IgD-negative memory B cell (primary cell): ENCODE results near the gene ZNF91. TPM values are rescaled to one million over a fixed set of nuclear protein-coding genes. Genes with fewer than 3 reads are reported as not detected.
"Not testable (repeated sequence)": the region's sequence is repeated elsewhere in the genome, so short reads cannot be mapped to it uniquely, and the experiment has no call there.

ENCODE experiments used
- H3K27ac Mint-ChIP-seq, 3 donors: one replicate each; pipeline ENCODE4 v1.8.0; 2020 to 2022; ENCODE audit warnings: mild to moderate bottlenecking in 3 of 3, mixed read lengths in 3 of 3, moderate library complexity in 1 of 3
- H3K27me3 Mint-ChIP-seq: one replicate; pipeline ENCODE4 v1.8.0; 2021; ENCODE audit warnings: mixed read lengths
- H3K36me3 Mint-ChIP-seq: one replicate; pipeline ENCODE4 v1.8.0; 2020; ENCODE audit warnings: mild to moderate bottlenecking, mixed read lengths
- H3K4me1 Mint-ChIP-seq, 3 donors: one replicate each; pipeline ENCODE4 v1.8.0; 2020 to 2022; ENCODE audit warnings: mixed read lengths in 3 of 3, mild to moderate bottlenecking in 1 of 3
- H3K4me3 Mint-ChIP-seq, 4 donors: one replicate each; pipeline ENCODE4 v1.8.0; 2020 to 2022; ENCODE audit warnings: mild to moderate bottlenecking in 4 of 4, mixed read lengths in 4 of 4, moderate library complexity in 3 of 4
- H3K9me3 Mint-ChIP-seq, 3 donors: one replicate each; pipeline ENCODE4 v1.8.0; 2020 to 2021; ENCODE audit warnings: mixed read lengths in 3 of 3, mild to moderate bottlenecking in 1 of 3
- polyA plus RNA-seq: library from polyadenylated mRNA; unstranded; fragments of 300-500 nt; fragmentation: Illumina TruSeq; gene quantifications from one replicate; pipeline ENCODE4 v1.2.3, GENCODE V29; 2021

Gene ZNF91
- polyA plus RNA-seq, 1 donor from 2014 or later, result 32.3 TPM

DNA sequence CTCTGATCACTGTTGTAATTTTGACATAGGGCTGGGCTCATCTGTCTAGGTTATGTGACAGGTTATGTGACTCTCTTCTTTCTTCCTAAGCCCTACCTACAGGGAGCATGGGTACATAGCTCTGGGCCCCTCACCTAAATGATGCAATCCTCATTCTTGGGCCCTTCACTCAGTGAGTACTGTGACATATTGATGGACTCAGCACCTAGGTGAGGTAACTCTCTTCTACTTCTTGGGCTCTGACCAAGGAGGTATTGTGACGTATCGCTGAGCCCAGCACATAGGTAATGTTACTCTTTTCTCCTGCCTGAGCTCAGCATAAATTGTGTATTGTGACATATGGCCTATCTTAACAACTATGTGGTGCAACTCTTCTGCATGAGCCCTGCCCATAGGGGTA, 76.3 kb downstream of the ZNF91 start:
- not testable (repeated sequence) for H3K36me3 Mint-ChIP-seq, H3K27me3 Mint-ChIP-seq, H3K4me3 Mint-ChIP-seq, H3K4me1 Mint-ChIP-seq, H3K27ac Mint-ChIP-seq, H3K9me3 Mint-ChIP-seq

GRCh38 chr19:23318143-23318542, 77.1 kb downstream of the ZNF91 start:
- no peak overlapping the region for H3K27ac Mint-ChIP-seq
- H3K36me3 Mint-ChIP-seq, result peaks cover 2% of the 10 kb centered on the region
- H3K4me3 Mint-ChIP-seq, result no peak overlapping the region
- no peaks in the 10 kb centered on the region for H3K27me3 Mint-ChIP-seq
- no peaks in the 10 kb centered on the region for H3K4me1 Mint-ChIP-seq
- H3K9me3 Mint-ChIP-seq, result peaks cover 0 to 5% (median 1%) of the 10 kb centered on the region in 3 donors

- Mint-ChIP-seq H3K27me3 (no peaks in the 10 kb centered on the region), H3K4me1 (no peaks in the 10 kb centered on the region), H3K27ac (no peak overlapping the region), H3K4me3 (no peak overlapping the region), H3K36me3 (peaks cover 2% of the 10 kb centered on the region), H3K9me3 (peaks cover 2 to 7% (median 4%) of the 10 kb centered on the region in 3 donors)
Measured at GRCh38 chr19:23315286-23315685, 80.0 kb downstream of the ZNF91 start.

- H3K4me1 Mint-ChIP-seq, result no peaks in the 10 kb centered on the region
- H3K4me3 Mint-ChIP-seq, result no peak overlapping the region
- peaks cover 2 to 7% (median 4%) of the 10 kb centered on the region in 3 donors for H3K9me3 Mint-ChIP-seq
- H3K27ac Mint-ChIP-seq, result no peak overlapping the region
- H3K36me3 Mint-ChIP-seq, result peaks cover 2% of the 10 kb centered on the region
- no peaks in the 10 kb centered on the region for H3K27me3 Mint-ChIP-seq
Measured at GRCh38 chr19:23314505-23315251, 80.6 kb downstream of the ZNF91 start.

GRCh38 chr19:23313196-23313595, 82.1 kb downstream of the ZNF91 start:
- Mint-ChIP-seq H3K9me3 (peaks cover 2 to 5% (median 4%) of the 10 kb centered on the region in 3 donors), H3K27ac (no peak overlapping the region), H3K4me1 (no peaks in the 10 kb centered on the region), H3K4me3 (no peak overlapping the region), H3K36me3 (peaks cover 2% of the 10 kb centered on the region), H3K27me3 (no peaks in the 10 kb centered on the region)

DNA sequence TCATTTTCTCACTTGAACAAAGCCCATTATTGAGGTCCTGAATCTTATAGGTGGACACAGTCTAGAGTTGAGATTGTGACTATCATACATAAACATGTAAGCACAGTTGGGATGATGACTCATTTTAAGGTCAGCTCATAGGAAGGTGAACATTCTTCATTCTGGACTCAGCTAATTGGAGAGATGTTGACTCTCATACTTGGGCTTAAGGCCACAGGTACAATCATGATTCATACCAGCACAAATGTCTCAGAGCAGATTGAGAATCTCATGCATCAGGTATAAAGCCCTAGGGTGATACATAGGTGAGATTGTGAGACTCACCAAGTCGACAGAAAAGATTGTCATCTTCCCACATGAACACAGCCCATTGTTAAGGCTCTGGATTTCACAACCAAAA, 82.8 kb downstream of the ZNF91 start:
- Mint-ChIP-seq H3K4me1 (no peaks in the 10 kb centered on the region), H3K36me3 (peaks cover 2% of the 10 kb centered on the region), H3K9me3 (peaks cover 2 to 3% (median 3%) of the 10 kb centered on the region in 3 donors), H3K4me3 (no peak overlapping the region), H3K27me3 (no peaks in the 10 kb centered on the region), H3K27ac (no peak overlapping the region)

GRCh38 chr19:23311551-23311950, 83.7 kb downstream of the ZNF91 start:
- H3K4me1 Mint-ChIP-seq, result peaks cover 0 to 1% (median 0%) of the 10 kb centered on the region in 3 donors
- no peak overlapping the region for H3K27ac Mint-ChIP-seq
- H3K4me3 Mint-ChIP-seq, result no peak overlapping the region
- H3K36me3 Mint-ChIP-seq, result peaks cover 2% of the 10 kb centered on the region
- peaks cover 2 to 3% (median 3%) of the 10 kb centered on the region in 3 donors for H3K9me3 Mint-ChIP-seq
- no peaks in the 10 kb centered on the region for H3K27me3 Mint-ChIP-seq

DNA sequence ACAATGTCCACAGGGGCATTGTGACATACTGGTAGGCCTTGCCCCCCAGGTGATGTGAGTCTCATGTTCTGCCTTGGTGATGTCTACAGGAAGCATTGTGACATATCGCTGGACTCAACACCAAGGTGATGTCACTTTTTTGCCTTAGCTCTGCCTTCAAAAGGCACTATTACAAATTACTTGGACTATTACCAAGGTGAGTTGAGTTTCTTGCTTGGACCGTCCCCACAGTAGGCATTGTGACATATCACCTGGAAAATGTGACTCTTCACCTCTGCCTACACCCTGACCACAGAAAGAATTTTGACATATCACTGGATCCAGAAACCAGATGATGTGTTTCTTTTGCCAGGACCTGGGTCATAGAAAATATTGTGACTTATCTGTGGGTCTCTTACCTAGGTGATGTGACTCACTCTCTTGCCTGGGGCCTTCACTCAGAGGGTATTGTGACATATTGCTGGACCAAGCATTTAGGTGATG, 84.5 kb downstream of the ZNF91 start:
- no peak overlapping the region for H3K4me3 Mint-ChIP-seq
- peaks cover 2 to 3% (median 3%) of the 10 kb centered on the region in 3 donors for H3K9me3 Mint-ChIP-seq
- H3K27me3 Mint-ChIP-seq, result no peaks in the 10 kb centered on the region

GRCh38 chr19:23309926-23310325, 85.3 kb downstream of the ZNF91 start:
- Mint-ChIP-seq H3K4me1 (peaks cover 0 to 1% (median 0%) of the 10 kb centered on the region in 3 donors), H3K36me3 (no peaks in the 10 kb centered on the region), H3K27me3 (no peaks in the 10 kb centered on the region), H3K27ac (no peak overlapping the region), H3K4me3 (no peak overlapping the region), H3K9me3 (peaks cover 2 to 3% (median 3%) of the 10 kb centered on the region in 3 donors)

More for the DNA sequence above, 84.5 kb downstream of the ZNF91 start:
- H3K4me1 Mint-ChIP-seq, result peaks cover 0 to 1% (median 0%) of the 10 kb centered on the region in 3 donors
- peaks cover 2% of the 10 kb centered on the region for H3K36me3 Mint-ChIP-seq
- H3K27ac Mint-ChIP-seq, result no peak overlapping the region

DNA sequence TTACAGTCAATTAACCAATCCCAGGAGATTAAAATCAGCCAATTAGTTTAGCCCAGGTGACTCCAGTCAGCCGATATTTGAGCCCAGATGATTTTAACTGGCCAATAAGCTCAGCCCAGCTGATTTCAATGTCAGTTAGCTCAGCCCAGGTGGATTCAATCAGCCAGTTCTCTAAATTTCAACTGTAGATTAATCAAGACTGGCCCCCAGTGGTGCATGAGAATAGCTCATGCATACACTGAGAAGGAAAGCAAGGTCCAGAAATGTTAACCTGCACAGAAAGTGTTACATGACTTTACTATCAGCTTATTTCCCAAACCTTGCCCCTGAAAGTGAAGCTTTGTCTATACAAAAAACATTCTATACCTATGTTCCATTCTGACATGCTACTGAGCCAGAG, 89.7 kb downstream of the ZNF91 start:
- no peaks in the 10 kb centered on the region for H3K27me3 Mint-ChIP-seq
- no peak overlapping the region for H3K4me3 Mint-ChIP-seq
- peaks cover 3 to 6% (median 3%) of the 10 kb centered on the region in 3 donors for H3K9me3 Mint-ChIP-seq
- H3K36me3 Mint-ChIP-seq, result no peaks in the 10 kb centered on the region
- peaks cover 0 to 1% (median 0%) of the 10 kb centered on the region in 3 donors for H3K4me1 Mint-ChIP-seq
- H3K27ac Mint-ChIP-seq, result no peak overlapping the region

DNA sequence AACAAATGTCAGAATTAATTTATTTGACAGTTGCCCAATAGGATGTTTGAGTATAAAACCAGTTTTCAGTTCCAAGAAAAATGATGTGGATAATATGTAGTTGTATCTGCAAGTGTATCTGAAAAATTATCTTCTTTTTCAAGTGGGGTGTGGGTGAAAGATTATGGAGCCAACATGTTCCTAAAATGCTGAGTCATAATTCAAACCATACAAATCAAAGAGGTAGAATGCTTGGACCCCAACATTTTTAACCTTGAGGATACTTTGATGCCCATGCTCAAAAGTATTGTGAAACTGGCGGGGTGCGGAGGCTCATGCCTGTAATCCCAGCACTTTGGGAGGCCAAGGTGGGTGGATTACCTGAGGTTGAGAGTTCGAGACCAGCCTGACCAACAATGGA, 91.0 kb downstream of the ZNF91 start:
- H3K27ac Mint-ChIP-seq, result no peak overlapping the region
- no peaks in the 10 kb centered on the region for H3K27me3 Mint-ChIP-seq
- H3K36me3 Mint-ChIP-seq, result peaks cover 2% of the 10 kb centered on the region
- no peak overlapping the region for H3K4me3 Mint-ChIP-seq
- H3K4me1 Mint-ChIP-seq, result peaks cover 0 to 1% (median 0%) of the 10 kb centered on the region in 3 donors
- peaks cover 4 to 16% (median 6%) of the 10 kb centered on the region in 3 donors for H3K9me3 Mint-ChIP-seq

GRCh38 chr19:23294141-23294540, 101.1 kb downstream of the ZNF91 start:
- peaks cover 2 to 7% (median 5%) of the 10 kb centered on the region in 3 donors for H3K9me3 Mint-ChIP-seq
- H3K4me3 Mint-ChIP-seq, result no peak overlapping the region
- H3K27me3 Mint-ChIP-seq, result no peaks in the 10 kb centered on the region
- no peak overlapping the region for H3K27ac Mint-ChIP-seq
- no peaks in the 10 kb centered on the region for H3K4me1 Mint-ChIP-seq
- H3K36me3 Mint-ChIP-seq, result peaks cover 4% of the 10 kb centered on the region

DNA sequence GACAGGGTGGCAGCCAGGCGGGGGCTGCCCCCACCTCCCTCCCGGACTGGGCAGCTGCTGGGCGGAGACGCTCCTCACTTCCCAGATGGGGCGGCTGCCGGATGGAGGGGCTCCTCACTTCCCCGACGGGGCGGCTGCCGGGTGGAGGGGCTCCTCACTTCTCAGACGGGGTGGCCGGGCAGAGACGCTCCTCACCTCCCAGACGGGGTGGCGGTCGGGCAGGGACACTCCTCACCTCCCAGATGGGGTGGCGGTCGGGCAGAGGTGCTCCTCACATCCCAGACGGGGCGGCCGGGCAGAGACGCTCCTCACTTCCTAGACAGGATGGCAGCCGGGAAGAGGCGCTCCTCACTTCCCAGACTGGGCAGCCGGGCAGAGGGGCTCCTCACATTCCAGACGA, 105.3 kb downstream of the ZNF91 start:
- H3K27me3 Mint-ChIP-seq, H3K36me3 Mint-ChIP-seq, H3K27ac Mint-ChIP-seq, H3K4me1 Mint-ChIP-seq, H3K4me3 Mint-ChIP-seq: not testable (repeated sequence)
- H3K9me3 Mint-ChIP-seq, result peaks cover 1 to 10% (median 6%) of the 10 kb centered on the region in 3 donors
